ENCODE results near the gene ANKAR.
"Not testable (repeated sequence)": the region's sequence is repeated elsewhere in the genome, so short reads cannot be mapped to it uniquely, and the experiment has no call there.

The ANKAR gene

GRCh38 chr2:189709501-189710221, 35.2 kb downstream of the ANKAR start:
- FAIRE-seq (no peak), DNase-seq (ENCODE audit: low spot score) (no peak)

- FAIRE-seq; DNase-seq (ENCODE audit: low spot score): not testable (repeated sequence)
These were observed 43.1 kb downstream of the ANKAR start for GRCh38 chr2:189717593-189717992.

- DNase-seq (ENCODE audit: low spot score) (no peak), FAIRE-seq (no peak)
These were observed 45.1 kb downstream of the ANKAR start for GRCh38 chr2:189719571-189719970.

- no peak for FAIRE-seq
- DNase-seq (ENCODE audit: low spot score), result no peak
These were observed 48.7 kb downstream of the ANKAR start for GRCh38 chr2:189723192-189723591.
